SK-N-SH treated with all-trans-retinoic acid at 6 μM for 48 hours (cell line): Measurements from ENCODE around the gene CNTN4.

Source experiments
- PATZ1 ChIP-seq: fragments of 250-450 bp; sonication (Bioruptor Pico); IDR thresholded peaks from 2 replicates; pipeline ENCODE4 v1.8.0; 2020; ENCODE audit warnings: mild to moderate bottlenecking, moderate library complexity, borderline replicate concordance
- ZNF565 ChIP-seq: fragments of 450-650 bp; formaldehyde crosslinking; conservative IDR thresholded peaks from 2 replicates; pipeline ENCODE4 v1.5.0; 2020; ENCODE audit warnings: low read depth, mild to moderate bottlenecking, moderate library complexity
- TF ChIP-seq, protein P1 (sequence below): fragments of 250-450 bp; sonication (Bioruptor Pico); IDR thresholded peaks from 2 replicates; pipeline ENCODE4 v1.5.0; 2020; ENCODE audit warnings: mild to moderate bottlenecking, moderate library complexity

DNA sequence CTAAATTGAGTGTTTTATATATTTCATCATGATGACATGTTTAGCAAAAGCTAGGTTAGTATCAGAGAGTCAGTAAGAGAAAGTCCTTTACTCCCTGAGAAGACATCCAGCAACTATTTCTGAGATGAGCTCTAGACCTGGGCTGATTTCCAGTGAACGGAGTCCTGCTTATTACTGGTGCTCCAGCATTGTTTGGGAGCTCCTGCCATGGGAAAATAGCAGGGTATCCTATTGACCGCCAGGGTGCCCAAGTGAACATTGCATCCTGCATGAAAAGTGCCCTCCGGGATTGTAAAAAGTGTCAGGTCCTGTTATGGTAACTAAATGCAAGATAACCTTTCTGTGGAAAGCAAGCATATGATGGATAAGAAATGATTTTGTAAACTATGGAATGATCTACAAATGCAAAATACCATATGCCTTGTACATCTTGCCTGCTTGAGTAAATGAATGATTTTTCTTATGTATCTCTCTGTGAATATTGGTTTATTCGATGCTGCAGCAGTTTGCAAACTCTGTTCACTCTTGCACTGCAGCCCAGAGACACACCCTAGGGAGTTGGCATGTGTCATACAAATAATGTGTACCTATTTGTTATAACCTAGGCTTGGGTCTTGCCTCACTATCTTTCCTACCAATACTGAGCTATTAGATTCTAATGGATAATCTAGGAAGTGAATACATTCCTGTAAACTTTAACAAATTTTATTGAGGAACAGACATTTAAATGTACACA is 914.8 kb downstream of the CNTN4 start:
- TF ChIP-seq PATZ1 (CRISPR knock-in tag), result no peak
- TF ChIP-seq, protein P1, sequence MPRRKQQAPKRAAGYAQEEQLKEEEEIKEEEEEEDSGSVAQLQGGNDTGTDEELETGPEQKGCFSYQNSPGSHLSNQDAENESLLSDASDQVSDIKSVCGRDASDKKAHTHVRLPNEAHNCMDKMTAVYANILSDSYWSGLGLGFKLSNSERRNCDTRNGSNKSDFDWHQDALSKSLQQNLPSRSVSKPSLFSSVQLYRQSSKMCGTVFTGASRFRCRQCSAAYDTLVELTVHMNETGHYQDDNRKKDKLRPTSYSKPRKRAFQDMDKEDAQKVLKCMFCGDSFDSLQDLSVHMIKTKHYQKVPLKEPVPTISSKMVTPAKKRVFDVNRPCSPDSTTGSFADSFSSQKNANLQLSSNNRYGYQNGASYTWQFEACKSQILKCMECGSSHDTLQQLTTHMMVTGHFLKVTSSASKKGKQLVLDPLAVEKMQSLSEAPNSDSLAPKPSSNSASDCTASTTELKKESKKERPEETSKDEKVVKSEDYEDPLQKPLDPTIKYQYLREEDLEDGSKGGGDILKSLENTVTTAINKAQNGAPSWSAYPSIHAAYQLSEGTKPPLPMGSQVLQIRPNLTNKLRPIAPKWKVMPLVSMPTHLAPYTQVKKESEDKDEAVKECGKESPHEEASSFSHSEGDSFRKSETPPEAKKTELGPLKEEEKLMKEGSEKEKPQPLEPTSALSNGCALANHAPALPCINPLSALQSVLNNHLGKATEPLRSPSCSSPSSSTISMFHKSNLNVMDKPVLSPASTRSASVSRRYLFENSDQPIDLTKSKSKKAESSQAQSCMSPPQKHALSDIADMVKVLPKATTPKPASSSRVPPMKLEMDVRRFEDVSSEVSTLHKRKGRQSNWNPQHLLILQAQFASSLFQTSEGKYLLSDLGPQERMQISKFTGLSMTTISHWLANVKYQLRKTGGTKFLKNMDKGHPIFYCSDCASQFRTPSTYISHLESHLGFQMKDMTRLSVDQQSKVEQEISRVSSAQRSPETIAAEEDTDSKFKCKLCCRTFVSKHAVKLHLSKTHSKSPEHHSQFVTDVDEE (CRISPR knock-in tag), result no peak
- TF ChIP-seq ZNF565 (CRISPR knock-in tag), result no peak
